ENCODE results near the gene CIAO3.

Gene CIAO3

DNA sequence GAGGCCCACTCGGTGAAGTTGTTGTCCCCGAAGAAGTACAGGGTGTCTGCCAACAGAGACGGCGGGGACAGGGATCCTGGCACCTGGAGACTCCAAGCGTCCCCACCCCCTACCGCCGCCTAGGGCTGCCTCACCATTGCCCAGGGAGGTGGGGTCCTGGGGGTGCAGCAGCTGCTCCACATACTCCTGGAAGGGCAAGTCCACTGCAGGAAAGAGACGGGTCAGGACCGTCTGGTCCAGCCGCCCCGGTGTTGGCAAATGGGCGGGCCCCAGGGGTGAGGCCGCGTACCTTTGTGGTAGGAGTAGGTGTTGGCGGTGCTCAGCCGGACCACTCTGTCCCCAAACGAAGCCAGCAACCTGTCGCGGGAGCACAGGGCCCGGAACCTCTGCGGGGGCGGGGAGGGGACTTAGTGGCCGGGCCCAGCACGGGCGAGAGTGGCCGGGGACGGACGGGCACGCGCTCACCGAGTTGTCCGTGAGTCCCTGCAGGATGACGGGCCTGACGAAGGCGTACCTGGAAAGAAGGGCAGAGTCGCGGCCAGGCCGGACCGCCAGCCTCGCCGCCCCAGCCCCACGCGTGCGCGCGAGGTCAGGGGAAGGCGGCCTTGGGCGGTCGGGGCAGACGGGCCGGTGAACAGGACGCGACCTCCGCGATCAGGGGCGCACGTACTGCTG is 57.3 kb downstream of the CIAO3 start (continued):
- TF ChIP-seq, protein P1, sequence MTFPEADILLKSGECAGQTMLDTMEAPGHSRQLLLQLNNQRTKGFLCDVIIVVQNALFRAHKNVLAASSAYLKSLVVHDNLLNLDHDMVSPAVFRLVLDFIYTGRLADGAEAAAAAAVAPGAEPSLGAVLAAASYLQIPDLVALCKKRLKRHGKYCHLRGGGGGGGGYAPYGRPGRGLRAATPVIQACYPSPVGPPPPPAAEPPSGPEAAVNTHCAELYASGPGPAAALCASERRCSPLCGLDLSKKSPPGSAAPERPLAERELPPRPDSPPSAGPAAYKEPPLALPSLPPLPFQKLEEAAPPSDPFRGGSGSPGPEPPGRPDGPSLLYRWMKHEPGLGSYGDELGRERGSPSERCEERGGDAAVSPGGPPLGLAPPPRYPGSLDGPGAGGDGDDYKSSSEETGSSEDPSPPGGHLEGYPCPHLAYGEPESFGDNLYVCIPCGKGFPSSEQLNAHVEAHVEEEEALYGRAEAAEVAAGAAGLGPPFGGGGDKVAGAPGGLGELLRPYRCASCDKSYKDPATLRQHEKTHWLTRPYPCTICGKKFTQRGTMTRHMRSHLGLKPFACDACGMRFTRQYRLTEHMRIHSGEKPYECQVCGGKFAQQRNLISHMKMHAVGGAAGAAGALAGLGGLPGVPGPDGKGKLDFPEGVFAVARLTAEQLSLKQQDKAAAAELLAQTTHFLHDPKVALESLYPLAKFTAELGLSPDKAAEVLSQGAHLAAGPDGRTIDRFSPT (tag by site-specific recombination; IDR thresholded peaks at IDR 0.05), result peak; percentile 90; the same call in 1 of the 2 replicates
- TF ChIP-seq ZNF214 (tag by site-specific recombination; IDR thresholded peaks at IDR 0.05; ENCODE audit: borderline replicate concordance), result no peak
- no peak for TF ChIP-seq ZNF548 (tag by site-specific recombination; IDR thresholded peaks at IDR 0.05)
- TF ChIP-seq ZNF366 (tag by site-specific recombination; conservative IDR thresholded peaks at IDR 0.05), result no peak
- TF ChIP-seq, protein P2, sequence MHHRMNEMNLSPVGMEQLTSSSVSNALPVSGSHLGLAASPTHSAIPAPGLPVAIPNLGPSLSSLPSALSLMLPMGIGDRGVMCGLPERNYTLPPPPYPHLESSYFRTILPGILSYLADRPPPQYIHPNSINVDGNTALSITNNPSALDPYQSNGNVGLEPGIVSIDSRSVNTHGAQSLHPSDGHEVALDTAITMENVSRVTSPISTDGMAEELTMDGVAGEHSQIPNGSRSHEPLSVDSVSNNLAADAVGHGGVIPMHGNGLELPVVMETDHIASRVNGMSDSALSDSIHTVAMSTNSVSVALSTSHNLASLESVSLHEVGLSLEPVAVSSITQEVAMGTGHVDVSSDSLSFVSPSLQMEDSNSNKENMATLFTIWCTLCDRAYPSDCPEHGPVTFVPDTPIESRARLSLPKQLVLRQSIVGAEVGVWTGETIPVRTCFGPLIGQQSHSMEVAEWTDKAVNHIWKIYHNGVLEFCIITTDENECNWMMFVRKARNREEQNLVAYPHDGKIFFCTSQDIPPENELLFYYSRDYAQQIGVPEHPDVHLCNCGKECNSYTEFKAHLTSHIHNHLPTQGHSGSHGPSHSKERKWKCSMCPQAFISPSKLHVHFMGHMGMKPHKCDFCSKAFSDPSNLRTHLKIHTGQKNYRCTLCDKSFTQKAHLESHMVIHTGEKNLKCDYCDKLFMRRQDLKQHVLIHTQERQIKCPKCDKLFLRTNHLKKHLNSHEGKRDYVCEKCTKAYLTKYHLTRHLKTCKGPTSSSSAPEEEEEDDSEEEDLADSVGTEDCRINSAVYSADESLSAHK (tag by site-specific recombination; IDR thresholded peaks at IDR 0.05), result no peak
- TF ChIP-seq, protein P3, sequence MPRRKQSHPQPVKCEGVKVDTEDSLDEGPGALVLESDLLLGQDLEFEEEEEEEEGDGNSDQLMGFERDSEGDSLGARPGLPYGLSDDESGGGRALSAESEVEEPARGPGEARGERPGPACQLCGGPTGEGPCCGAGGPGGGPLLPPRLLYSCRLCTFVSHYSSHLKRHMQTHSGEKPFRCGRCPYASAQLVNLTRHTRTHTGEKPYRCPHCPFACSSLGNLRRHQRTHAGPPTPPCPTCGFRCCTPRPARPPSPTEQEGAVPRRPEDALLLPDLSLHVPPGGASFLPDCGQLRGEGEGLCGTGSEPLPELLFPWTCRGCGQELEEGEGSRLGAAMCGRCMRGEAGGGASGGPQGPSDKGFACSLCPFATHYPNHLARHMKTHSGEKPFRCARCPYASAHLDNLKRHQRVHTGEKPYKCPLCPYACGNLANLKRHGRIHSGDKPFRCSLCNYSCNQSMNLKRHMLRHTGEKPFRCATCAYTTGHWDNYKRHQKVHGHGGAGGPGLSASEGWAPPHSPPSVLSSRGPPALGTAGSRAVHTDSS (tag by site-specific recombination; IDR thresholded peaks at IDR 0.05), result no peak
- no peak for TF ChIP-seq HOXA7 (CRISPR knock-in tag; IDR thresholded peaks at IDR 0.05; ENCODE audit: borderline replicate concordance)
- TF ChIP-seq ZBTB21 (tag by site-specific recombination; IDR thresholded peaks at IDR 0.05), result no peak
- TF ChIP-seq ZNF623 (tag by site-specific recombination; IDR thresholded peaks at IDR 0.05), result no peak
- TF ChIP-seq ZSCAN16 (tag by site-specific recombination; IDR thresholded peaks at IDR 0.05), result peak; percentile 68; the same call in 1 of the 2 replicates
- TF ChIP-seq ZNF501 (tag by site-specific recombination; IDR thresholded peaks at IDR 0.05), result 0 out of 2 replicates have a peak, but pooled peaks have one; percentile 64
- peak; percentile 4; the same call in 1 of the 2 replicates for TF ChIP-seq GFI1B (tag by site-specific recombination; IDR thresholded peaks at IDR 0.05)
- peak; percentile 70 for TF ChIP-seq ZNF341 (tag by site-specific recombination; IDR thresholded peaks at IDR 0.05; ENCODE audit: low read depth)
- no peak; the same call in 1 of the 2 replicates for TF ChIP-seq YY1 (tag by site-specific recombination; IDR thresholded peaks at IDR 0.05)
- TF ChIP-seq SP2 (tag by site-specific recombination; IDR thresholded peaks at IDR 0.05), result peak; percentile 69
- no peak for TF ChIP-seq ZBTB1 (tag by site-specific recombination; IDR thresholded peaks at IDR 0.05)
- peak; percentile 74; the same call in 1 of the 2 replicates for TF ChIP-seq KLF16 (tag by site-specific recombination; IDR thresholded peaks at IDR 0.05)
- TF ChIP-seq HOXC10 (CRISPR knock-in tag; IDR thresholded peaks at IDR 0.05), result no peak
- TF ChIP-seq ZNF658 (tag by site-specific recombination; IDR thresholded peaks at IDR 0.05), result no peak
- no peak for TF ChIP-seq ZNF350 (tag by site-specific recombination; IDR thresholded peaks at IDR 0.05)
- TF ChIP-seq ZNF629 (tag by site-specific recombination; IDR thresholded peaks at IDR 0.05), result 0 out of 2 replicates have a peak, but pooled peaks have one; percentile 2
- no peak for TF ChIP-seq FEZF1 (tag by site-specific recombination; IDR thresholded peaks at IDR 0.05)
- TF ChIP-seq, protein P4, sequence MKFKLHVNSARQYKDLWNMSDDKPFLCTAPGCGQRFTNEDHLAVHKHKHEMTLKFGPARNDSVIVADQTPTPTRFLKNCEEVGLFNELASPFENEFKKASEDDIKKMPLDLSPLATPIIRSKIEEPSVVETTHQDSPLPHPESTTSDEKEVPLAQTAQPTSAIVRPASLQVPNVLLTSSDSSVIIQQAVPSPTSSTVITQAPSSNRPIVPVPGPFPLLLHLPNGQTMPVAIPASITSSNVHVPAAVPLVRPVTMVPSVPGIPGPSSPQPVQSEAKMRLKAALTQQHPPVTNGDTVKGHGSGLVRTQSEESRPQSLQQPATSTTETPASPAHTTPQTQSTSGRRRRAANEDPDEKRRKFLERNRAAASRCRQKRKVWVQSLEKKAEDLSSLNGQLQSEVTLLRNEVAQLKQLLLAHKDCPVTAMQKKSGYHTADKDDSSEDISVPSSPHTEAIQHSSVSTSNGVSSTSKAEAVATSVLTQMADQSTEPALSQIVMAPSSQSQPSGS (tag by site-specific recombination; IDR thresholded peaks at IDR 0.05; ENCODE audit: low read depth), result no peak
- 0 out of 2 replicates have a peak, but pooled peaks have one; percentile 51 for TF ChIP-seq KLF7 (tag by site-specific recombination; IDR thresholded peaks at IDR 0.05; ENCODE audit: borderline replicate concordance)
- TF ChIP-seq, protein P5, sequence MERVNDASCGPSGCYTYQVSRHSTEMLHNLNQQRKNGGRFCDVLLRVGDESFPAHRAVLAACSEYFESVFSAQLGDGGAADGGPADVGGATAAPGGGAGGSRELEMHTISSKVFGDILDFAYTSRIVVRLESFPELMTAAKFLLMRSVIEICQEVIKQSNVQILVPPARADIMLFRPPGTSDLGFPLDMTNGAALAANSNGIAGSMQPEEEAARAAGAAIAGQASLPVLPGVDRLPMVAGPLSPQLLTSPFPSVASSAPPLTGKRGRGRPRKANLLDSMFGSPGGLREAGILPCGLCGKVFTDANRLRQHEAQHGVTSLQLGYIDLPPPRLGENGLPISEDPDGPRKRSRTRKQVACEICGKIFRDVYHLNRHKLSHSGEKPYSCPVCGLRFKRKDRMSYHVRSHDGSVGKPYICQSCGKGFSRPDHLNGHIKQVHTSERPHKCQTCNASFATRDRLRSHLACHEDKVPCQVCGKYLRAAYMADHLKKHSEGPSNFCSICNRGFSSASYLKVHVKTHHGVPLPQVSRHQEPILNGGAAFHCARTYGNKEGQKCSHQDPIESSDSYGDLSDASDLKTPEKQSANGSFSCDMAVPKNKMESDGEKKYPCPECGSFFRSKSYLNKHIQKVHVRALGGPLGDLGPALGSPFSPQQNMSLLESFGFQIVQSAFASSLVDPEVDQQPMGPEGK (tag by site-specific recombination; IDR thresholded peaks at IDR 0.05), result peak; percentile 94
- TF ChIP-seq ZNF837 (tag by site-specific recombination; IDR thresholded peaks at IDR 0.05), result no peak
- TF ChIP-seq ZFP3 (tag by site-specific recombination; IDR thresholded peaks at IDR 0.05; ENCODE audit: low read depth), result no peak
- TF ChIP-seq, protein P6, sequence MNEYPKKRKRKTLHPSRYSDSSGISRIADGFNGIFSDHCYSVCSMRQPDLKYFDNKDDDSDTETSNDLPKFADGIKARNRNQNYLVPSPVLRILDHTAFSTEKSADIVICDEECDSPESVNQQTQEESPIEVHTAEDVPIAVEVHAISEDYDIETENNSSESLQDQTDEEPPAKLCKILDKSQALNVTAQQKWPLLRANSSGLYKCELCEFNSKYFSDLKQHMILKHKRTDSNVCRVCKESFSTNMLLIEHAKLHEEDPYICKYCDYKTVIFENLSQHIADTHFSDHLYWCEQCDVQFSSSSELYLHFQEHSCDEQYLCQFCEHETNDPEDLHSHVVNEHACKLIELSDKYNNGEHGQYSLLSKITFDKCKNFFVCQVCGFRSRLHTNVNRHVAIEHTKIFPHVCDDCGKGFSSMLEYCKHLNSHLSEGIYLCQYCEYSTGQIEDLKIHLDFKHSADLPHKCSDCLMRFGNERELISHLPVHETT (tag by site-specific recombination; IDR thresholded peaks at IDR 0.05), result no peak; the same call in none of the 2 replicates
